Aorta (tissue), 5 donors: ENCODE measurements around the gene ZNF491. TPM values are rescaled to one million over a fixed set of nuclear protein-coding genes. Genes with fewer than 3 reads are reported as not detected.
"Not testable (repeated sequence)": the region's sequence is repeated elsewhere in the genome, so short reads cannot be mapped to it uniquely, and the experiment has no call there.

Experiments used
- ATAC-seq: fragments of 200-7000 bp; cut with Tn5 transposase; one replicate; pipeline ENCODE4 v1.9.1; 2022; ENCODE audit warnings: moderate library complexity; ENCODE audit not compliant: low FRiP score
- DNase-seq, 2 donors: peaks; one replicate each; pipeline ENCODE4 v3.0.0-alpha.2; 2020
- H3K27ac ChIP-seq, 2 donors: one replicate each; pipeline ENCODE4 v1.5.1; 2013; ENCODE audit warnings: low read length in 2 of 2, mild to moderate bottlenecking in 2 of 2, moderate library complexity in 2 of 2, control low read depth in 1 of 2, inconsistent platforms in 1 of 2, low read depth in 1 of 2
- H3K27me3 ChIP-seq, 2 donors: one replicate each; pipeline ENCODE4 v1.6.1; 2013; ENCODE audit warnings: control low read depth in 1 of 2, low read length in 1 of 2, mild to moderate bottlenecking in 1 of 2, moderate library complexity in 1 of 2; ENCODE audit not compliant: insufficient read depth in 2 of 2, control insufficient read depth in 1 of 2
- H3K36me3 ChIP-seq, 2 donors: one replicate each; pipeline ENCODE4 v1.6.1; 2013; ENCODE audit warnings: control low read depth in 1 of 2, low read length in 1 of 2, mild to moderate bottlenecking in 1 of 2; ENCODE audit not compliant: insufficient read depth in 2 of 2, control insufficient read depth in 1 of 2
- H3K4me1 ChIP-seq, 2 donors: one replicate each; pipeline ENCODE4 v1.6.1; 2013; ENCODE audit warnings: low read length in 2 of 2, control low read depth in 1 of 2, mild to moderate bottlenecking in 1 of 2, moderate library complexity in 1 of 2; ENCODE audit not compliant: insufficient read depth in 2 of 2, control insufficient read depth in 1 of 2
- H3K4me3 ChIP-seq, 2 donors: one replicate each; pipeline ENCODE4 v1.5.1; 2013; ENCODE audit warnings: low read length in 2 of 2, control low read depth in 1 of 2, mild to moderate bottlenecking in 1 of 2
- H3K9me3 ChIP-seq: one replicate; pipeline ENCODE4 v1.6.1; 2013; ENCODE audit warnings: mild to moderate bottlenecking, low read length; ENCODE audit not compliant: control insufficient read depth
- WGBS, 2 donors: extraction: QIAGEN DNeasy Blood & Tissue Kit; methylation state at CpG; one replicate each; pipeline ENCODE4 v1.1.7; 2013; 5-methylcytosine and 5-hydroxymethylcytosine counted together
- intact Hi-C, 2 donors: fragments of 100-400 bp; cut with DNase I; formaldehyde crosslinking; loops; one replicate each; pipeline versions ENCODE4 v1.14.2 to v1.15.0; 2022
- polyA plus RNA-seq, 2 donors: library from polyadenylated mRNA; stranded (reverse); fragments of 200-250 nt; gene quantifications; one replicate each; pipeline ENCODE4 v1.2.3, GENCODE V29; 2013
- total RNA-seq, 2 donors: library from RNA; stranded (reverse); fragmentation: NEBNext Ultra II Directional; extraction: Animal tissue kit (Norgen Biotek cat#: 25700); gene quantifications; one replicate each; pipeline ENCODE4 v1.2.1, GENCODE V29; 2021
- donor health status: healthy with polysubstance abuse.
- donor health status: Bipolar disorder and iron deficiency.
- donor health status: DM: no; HTN: no; CAD: no.
- donor health status: DM: no; HTN: no; CAD: no.
- donor health status: DM: yes; HTN: yes; CAD: no.

The ZNF491 gene
- total and polyA plus RNA-seq, 4 donors: 0.50 to 4.8 (median 2.6) TPM

DNA sequence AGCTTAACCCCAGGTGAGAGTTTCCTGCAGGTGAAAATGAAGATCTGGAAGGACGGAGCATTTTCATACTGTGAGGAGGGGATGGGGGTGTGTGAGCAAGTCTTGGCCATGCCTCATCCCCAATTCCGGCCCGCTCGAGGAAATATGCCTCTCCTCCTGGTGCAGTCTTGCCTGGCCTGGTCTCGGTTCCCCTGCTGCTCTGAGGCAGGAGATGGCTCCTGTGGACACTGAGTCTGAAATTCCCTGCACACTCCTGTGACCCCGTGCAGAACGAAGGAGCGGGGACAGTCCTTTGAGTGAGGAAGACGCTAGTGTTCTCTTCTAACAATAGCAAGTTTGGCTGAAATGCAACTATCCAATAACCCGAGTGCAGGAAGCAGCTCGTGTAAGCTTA is 49.9 kb downstream of the ZNF491 start:
- H3K4me1 ChIP-seq: no peaks in the 10 kb centered on the region
- DNase-seq: no peak
- H3K27ac ChIP-seq: peak overlapping the region in 1 of 2 donors; percentile 20
- ATAC-seq: no peak
- no peaks in the 10 kb centered on the region for H3K36me3 ChIP-seq
- WGBS, 2 donors: 25% methylated on average over 11 of the region's 11 CpGs
- H3K4me3 ChIP-seq: peak overlapping the region; percentile 8 to 54
- no peaks in the 10 kb centered on the region for H3K27me3 ChIP-seq
- H3K9me3 ChIP-seq: no peaks in the 10 kb centered on the region
- intact Hi-C loops: no loop called here

- Histone ChIP-seq H3K27me3 (no peaks in the 10 kb centered on the region), H3K36me3 (no peaks in the 10 kb centered on the region), H3K27ac (peak within 1 kb of the TSS in 1 of 2 donors; percentile 55), H3K4me1 (no peaks in the 10 kb centered on the region), H3K4me3 (peak within 1 kb of the TSS; percentile 8 to 54), H3K9me3 (peaks cover 3% of the 10 kb centered on the region)
- 0 to 1% methylated on average over 59 of the region's 59 CpGs for WGBS, 2 donors
- intact Hi-C loops: no loop called here
- DNase-seq (peak; percentile 95 to 97), ATAC-seq (peak; percentile 97)
Observed at GRCh38 chr19:11848594-11849469, 50.5 kb downstream of the ZNF491 start, which contains the start of gene ZNF439. ZNF439 (plus strand) TSS chr19:11848726; CDS start chr19:11848868, 142 bp downstream.

- 91 to 96% methylated on average over 4 of the region's 4 CpGs for WGBS, 2 donors
- intact Hi-C loops, H3K4me3 ChIP-seq, H3K4me1 ChIP-seq, H3K27ac ChIP-seq, DNase-seq, ATAC-seq, H3K9me3 ChIP-seq, H3K36me3 ChIP-seq, H3K27me3 ChIP-seq: not testable (repeated sequence)
Observed at GRCh38 chr19:11850289-11850688, 52.0 kb downstream of the ZNF491 start.

GRCh38 chr19:11853358-11853757 is 55.0 kb downstream of the ZNF491 start:
- ATAC-seq (no peak), DNase-seq (no peak)
- peaks cover 13% of the 10 kb centered on the region for H3K9me3 ChIP-seq
- H3K36me3 ChIP-seq: peaks cover 0 to 6% of the 10 kb centered on the region in 2 donors
- intact Hi-C loops: no loop called here
- no peaks in the 10 kb centered on the region for H3K4me1 ChIP-seq
- no peak overlapping the region for H3K4me3 ChIP-seq
- H3K27me3 ChIP-seq: no peaks in the 10 kb centered on the region
- no peak overlapping the region for H3K27ac ChIP-seq
- 78 to 85% methylated on average over 3 of the region's 3 CpGs for WGBS, 2 donors

DNA sequence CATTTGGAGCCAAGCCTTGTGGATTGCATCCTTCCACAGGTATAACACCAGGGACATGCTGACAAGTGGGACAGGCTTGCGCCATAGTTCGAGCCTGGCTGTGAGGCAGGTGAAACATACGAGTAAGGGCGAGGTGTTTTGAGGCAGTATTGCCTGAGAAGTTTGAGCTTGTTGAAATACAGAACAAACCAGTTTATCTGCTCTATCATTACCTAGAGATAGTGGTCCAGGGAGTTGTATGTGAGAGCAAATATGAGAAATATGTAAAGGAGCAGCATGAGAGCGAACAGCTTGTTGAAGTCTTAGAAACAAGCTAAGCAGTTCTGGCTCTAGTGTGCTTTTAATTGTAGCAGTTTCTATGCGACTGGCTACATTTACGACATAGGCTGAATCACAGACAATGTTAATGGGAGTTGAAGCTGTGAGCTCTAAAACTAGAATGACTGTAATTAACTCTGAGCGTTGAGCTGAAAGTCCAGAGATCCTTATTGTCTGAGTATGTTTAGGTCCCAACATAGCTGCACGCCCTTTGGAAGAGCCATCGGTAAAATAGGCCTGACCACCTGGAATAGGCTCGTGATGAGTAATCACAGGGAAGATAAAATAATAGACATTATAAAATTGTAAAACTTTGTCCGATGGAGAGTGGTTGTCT is 58.4 kb downstream of the ZNF491 start:
- Histone ChIP-seq H3K27me3 (no peaks in the 10 kb centered on the region), H3K36me3 (peaks cover 0 to 6% of the 10 kb centered on the region in 2 donors), H3K4me1 (no peaks in the 10 kb centered on the region), H3K9me3 (peaks cover 28% of the 10 kb centered on the region), H3K27ac (no peak overlapping the region), H3K4me3 (no peak overlapping the region)
- WGBS, 2 donors: 96% methylated on average over 12 of the region's 12 CpGs
- DNase-seq (no peak), ATAC-seq (no peak)
- intact Hi-C loops: no loop called here

Other genes with a start within 250 kb of the ZNF491 start
- gene ELOF1, start 239.3 kb upstream of the ZNF491 start, total RNA-seq: 10 to 100 TPM; 30.9 to 33.6 TPM
- 10 to 100 TPM; 37.8 to 75.4 TPM for gene ELOF1, start 239.3 kb upstream of the ZNF491 start, polyA plus RNA-seq
- gene ACP5, start 220.9 kb upstream of the ZNF491 start, total RNA-seq: 10 to 100 TPM; 12.6 to 13.1 TPM
- gene ACP5, start 220.9 kb upstream of the ZNF491 start, polyA plus RNA-seq: 10 to 100 TPM in 1 of 2 donors, 1 to 10 TPM in 1; 5.2 to 45.3 TPM
- gene ZNF627, start 201.0 kb upstream of the ZNF491 start, total RNA-seq: 10 to 100 TPM in 1 of 2 donors, 1 to 10 TPM in 1; 7.1 to 12.2 TPM
- gene ZNF627, start 201.0 kb upstream of the ZNF491 start, polyA plus RNA-seq: 1 to 10 TPM; 2.5 to 5.6 TPM
- gene ZNF823, start 59.6 kb upstream of the ZNF491 start, total RNA-seq: 1 to 10 TPM; 5.1 to 8.7 TPM
- gene ZNF823, start 59.6 kb upstream of the ZNF491 start, polyA plus RNA-seq: 1 to 10 TPM; 3.1 to 3.4 TPM
- 10 to 100 TPM in 1 of 2 donors, 1 to 10 TPM in 1; 9.5 to 13.2 TPM for gene ZNF441, start 31.5 kb upstream of the ZNF491 start, total RNA-seq
- gene ZNF441, start 31.5 kb upstream of the ZNF491 start, polyA plus RNA-seq: 1 to 10 TPM; 4.1 to 8.1 TPM
- 10 to 100 TPM; 12.7 to 16.1 TPM for gene ZNF440, start 15.8 kb downstream of the ZNF491 start, total RNA-seq
- 1 to 10 TPM; 3.1 to 5.5 TPM for gene ZNF440, start 15.8 kb downstream of the ZNF491 start, polyA plus RNA-seq
- 10 to 100 TPM in 1 of 2 donors, 1 to 10 TPM in 1; 9.4 to 13.3 TPM for gene ZNF439, start 50.2 kb downstream of the ZNF491 start, total RNA-seq
- 10 to 100 TPM in 1 of 2 donors, 1 to 10 TPM in 1; 6.3 to 11.7 TPM for gene ZNF439, start 50.2 kb downstream of the ZNF491 start, polyA plus RNA-seq
- 10 to 100 TPM in 1 of 2 donors, 1 to 10 TPM in 1; 8.1 to 10.8 TPM for gene ZNF69, start 89.3 kb downstream of the ZNF491 start, total RNA-seq
- 1 to 10 TPM; 1.3 to 6.5 TPM for gene ZNF69, start 89.3 kb downstream of the ZNF491 start, polyA plus RNA-seq
- gene ZNF700, start 126.6 kb downstream of the ZNF491 start, total RNA-seq: 10 to 100 TPM; 11.6 to 19.2 TPM
- 10 to 100 TPM in 1 of 2 donors, 1 to 10 TPM in 1; 3.8 to 13.8 TPM for gene ZNF700, start 126.6 kb downstream of the ZNF491 start, polyA plus RNA-seq
- 1 to 10 TPM; 1.9 to 5.1 TPM for gene ZNF763, start 166.5 kb downstream of the ZNF491 start, total RNA-seq
- 1 to 10 TPM; 3.1 to 3.3 TPM for gene ZNF763, start 166.5 kb downstream of the ZNF491 start, polyA plus RNA-seq
- gene ZNF433, start 237.2 kb downstream of the ZNF491 start, total RNA-seq: 1 to 10 TPM; 5.1 to 5.5 TPM
- gene ZNF433, start 237.2 kb downstream of the ZNF491 start, polyA plus RNA-seq: 1 to 10 TPM; 4.4 to 5.8 TPM